GM23338 (cell line): ENCODE results near the gene DNAJB12. TPM values are rescaled to one million over a fixed set of nuclear protein-coding genes. Genes with fewer than 3 reads are reported as not detected.

ENCODE experiments used
- ATAC-seq: fragments of 200-7000 bp; cut with Tn5 transposase; 3 replicates; pipeline ENCODE4 v1.9.1; 2020
- DNase-seq: peaks from one replicate; pipeline ENCODE4 v3.0.0-alpha.2; 2015; ENCODE audit warnings: low spot score
- H2AFZ ChIP-seq: fragments of 200-600 bp; sonication (generic); 2 replicates; pipeline ENCODE4 v1.8.0; 2016; ENCODE audit warnings: antibody characterized with exemption, mild to moderate bottlenecking, moderate library complexity
- H3F3A ChIP-seq: fragments of 200-600 bp; sonication (generic); replicated peaks from 2 replicates; pipeline ENCODE4 v1.8.0; 2017; ENCODE audit warnings: antibody characterized with exemption, mixed run types, low read depth
- H3K27ac ChIP-seq: fragments of 200-600 bp; sonication (generic); 2 replicates; pipeline ENCODE4 v1.6.1; 2016; ENCODE audit warnings: low read depth
- H3K27me3 ChIP-seq: fragments of 200-600 bp; sonication (generic); 2 replicates; pipeline ENCODE4 v1.8.0; 2016; ENCODE audit warnings: mild to moderate bottlenecking, mixed run types, moderate library complexity; ENCODE audit not compliant: insufficient read depth
- H3K36me3 ChIP-seq: fragments of 200-600 bp; sonication (generic); 2 replicates; pipeline ENCODE4 v1.8.0; 2016; ENCODE audit warnings: mild to moderate bottlenecking; ENCODE audit not compliant: insufficient read depth
- H3K4me1 ChIP-seq: fragments of 200-600 bp; sonication (generic); 2 replicates; pipeline ENCODE4 v1.8.0; 2016; ENCODE audit warnings: mild to moderate bottlenecking, moderate library complexity; ENCODE audit not compliant: insufficient read depth
- H3K4me2 ChIP-seq: fragments of 200-600 bp; sonication (generic); 2 replicates; pipeline ENCODE4 v1.7.1; 2017; ENCODE audit warnings: mixed run types
- H3K4me3 ChIP-seq: fragments of 200-600 bp; sonication (generic); 2 replicates; pipeline ENCODE4 v1.6.1; 2016; ENCODE audit warnings: mixed run types
- H3K79me2 ChIP-seq: fragments of 200-600 bp; sonication (generic); replicated peaks from 2 replicates; pipeline ENCODE4 v1.8.0; 2017; ENCODE audit warnings: mild to moderate bottlenecking; ENCODE audit not compliant: insufficient read depth
- H3K9me2 ChIP-seq: fragments of 200-600 bp; sonication (generic); 2 replicates; pipeline ENCODE4 v1.8.0; 2017; ENCODE audit not compliant: insufficient read depth
- H4K20me1 ChIP-seq: fragments of 200-600 bp; sonication (generic); replicated peaks from 2 replicates; pipeline ENCODE4 v1.8.0; 2017; ENCODE audit warnings: mild to moderate bottlenecking; ENCODE audit not compliant: insufficient read depth
- H3K27ac Mint-ChIP-seq: 2 replicates; pipeline ENCODE4 v1.8.0; 2020; ENCODE audit warnings: inconsistent platforms, mild to moderate bottlenecking, moderate library complexity, mixed read lengths
- H3K27me3 Mint-ChIP-seq: 3 replicates; pipeline ENCODE4 v1.8.0; 2022; ENCODE audit warnings: low read depth, mild to moderate bottlenecking, moderate library complexity, mixed read lengths, inconsistent platforms; ENCODE audit not compliant: insufficient read depth, poor library complexity
- H3K36me3 Mint-ChIP-seq: 3 replicates; pipeline ENCODE4 v1.8.0; 2021; ENCODE audit warnings: low read depth, mild to moderate bottlenecking, inconsistent platforms, moderate library complexity, mixed read lengths
- H3K4me1 Mint-ChIP-seq: 3 replicates; pipeline ENCODE4 v1.8.0; 2020; ENCODE audit warnings: mild to moderate bottlenecking, inconsistent platforms, mixed read lengths
- H3K4me3 Mint-ChIP-seq: 3 replicates; pipeline ENCODE4 v1.8.0; 2021; ENCODE audit warnings: moderate library complexity, mild to moderate bottlenecking, inconsistent platforms, mixed read lengths
- H3K9me3 Mint-ChIP-seq: 3 replicates; pipeline ENCODE4 v1.8.0; 2020; ENCODE audit warnings: moderate library complexity, mild to moderate bottlenecking, inconsistent platforms, mixed read lengths
- ETS1 ChIP-seq: IDR thresholded peaks from 2 replicates; pipeline ENCODE4 v1.6.1; 2016; ENCODE audit warnings: antibody characterized with exemption
- REST ChIP-seq: IDR thresholded peaks from one replicate; pipeline ENCODE4 v1.6.1; 2018; ENCODE audit warnings: antibody characterized with exemption; ENCODE audit not compliant: unreplicated experiment
- STAT1 ChIP-seq: IDR thresholded peaks from one replicate; pipeline ENCODE4 v1.6.1; 2016; ENCODE audit warnings: antibody characterized with exemption; ENCODE audit not compliant: unreplicated experiment
- ZNF114 ChIP-seq: fragments of 250-450 bp; sonication (Bioruptor Pico); IDR thresholded peaks from 2 replicates; pipeline ENCODE4 v1.5.0; 2020; ENCODE audit warnings: mild to moderate bottlenecking, moderate library complexity
- polyA plus RNA-seq: library from polyadenylated mRNA; unstranded; fragments of >200 nt; fragmentation: Nextera tagmentation; extraction: Ambion mirVana; gene quantifications from 2 replicates; pipeline ENCODE4 v1.2.1, GENCODE V29; 2016
- total RNA-seq: library from RNA; depleted of rRNA; stranded (reverse); fragments of >200 nt; shearing (Covaris generic); gene quantifications from 2 replicates; pipeline ENCODE4 v1.2.3, GENCODE V29; 2014
- TF ChIP-seq, protein P1 (sequence below), 2 experiments: fragments of 200-600 bp in 1 of 2; sonication (generic) in 1 of 2; conservative IDR thresholded peaks; 2 replicates each; pipeline versions ENCODE4 v1.5.1 to v1.6.1; 2016 to 2017; ENCODE audit warnings: antibody characterized with exemption in 2 of 2, low read depth in 2 of 2, mild to moderate bottlenecking in 2 of 2, moderate library complexity in 1 of 2

Gene DNAJB12
- total and polyA plus RNA-seq, 2 experiments from 2014 or later: 12.8 to 16.0 TPM

DNA sequence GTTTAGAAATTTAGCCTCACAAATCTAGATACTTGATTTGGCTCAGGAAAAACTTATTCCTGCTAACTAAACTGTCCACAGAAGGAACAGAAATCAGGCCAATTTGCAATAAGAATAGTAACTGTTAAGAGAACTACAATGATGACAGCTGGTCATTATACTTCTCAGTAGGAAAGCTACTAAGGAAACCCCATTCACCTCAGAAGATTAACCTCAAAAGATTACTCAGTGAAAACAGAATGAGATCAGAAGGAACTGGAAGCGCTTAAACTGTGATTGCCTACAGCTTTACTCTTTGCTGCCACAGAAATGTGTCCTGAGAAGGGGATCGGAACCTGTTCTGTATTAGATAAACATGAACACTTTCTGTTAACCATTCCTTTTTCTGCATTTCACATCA, 24.3 kb upstream of the DNAJB12 start:
- H3K9me3 Mint-ChIP-seq: no peaks in the 10 kb centered on the region
- DNase-seq (no peak), ATAC-seq (no peak)
- H3K4me2 ChIP-seq: no peak overlapping the region
- H3K4me3 ChIP-seq: no peak overlapping the region
- peaks cover 29% of the 10 kb centered on the region for H3K4me1 Mint-ChIP-seq
- no peak overlapping the region for H2AFZ ChIP-seq
- peaks cover 19% of the 10 kb centered on the region for H3K4me1 ChIP-seq
- no peaks in the 10 kb centered on the region for H3F3A ChIP-seq
- TF ChIP-seq STAT1 (no peak), ETS1 (no peak), REST (no peak)
- H3K27ac ChIP-seq: no peak overlapping the region
- H3K4me3 Mint-ChIP-seq: no peak overlapping the region
- H3K27me3 ChIP-seq: no peaks in the 10 kb centered on the region
- no peaks in the 10 kb centered on the region for H3K79me2 ChIP-seq
- peaks cover 4% of the 10 kb centered on the region for H3K27me3 Mint-ChIP-seq
- no peaks in the 10 kb centered on the region for H3K9me2 ChIP-seq
- no peaks in the 10 kb centered on the region for H3K36me3 ChIP-seq
- H3K27ac Mint-ChIP-seq: no peak overlapping the region
- no peaks in the 10 kb centered on the region for H3K36me3 Mint-ChIP-seq
- no peaks in the 10 kb centered on the region for H4K20me1 ChIP-seq

- no peaks in the 10 kb centered on the region for H3F3A ChIP-seq
- no peaks in the 10 kb centered on the region for H3K9me3 Mint-ChIP-seq
These were observed 20.9 kb upstream of the DNAJB12 start for GRCh38 chr10:72375585-72375984.

More at GRCh38 chr10:72375585-72375984, 20.9 kb upstream of the DNAJB12 start:
- H4K20me1 ChIP-seq: no peaks in the 10 kb centered on the region
- H3K27ac ChIP-seq: 0 out of 2 replicates have a peak overlapping the region, but pooled peaks have one; percentile 8
- Mint-ChIP-seq H3K27me3 (peaks cover 3% of the 10 kb centered on the region), H3K36me3 (no peaks in the 10 kb centered on the region), H3K4me1 (peaks cover 17% of the 10 kb centered on the region), H3K4me3 (no peak overlapping the region), H3K27ac (no peak overlapping the region)
- H2AFZ ChIP-seq: no peak overlapping the region
- H3K4me2 ChIP-seq: no peak overlapping the region
- DNase-seq (peak; percentile 53), ATAC-seq (peak; percentile 91)
- peaks cover 8% of the 10 kb centered on the region; the same call in 1 of the 2 replicates for H3K4me1 ChIP-seq
- H3K36me3 ChIP-seq: no peaks in the 10 kb centered on the region
- no peaks in the 10 kb centered on the region for H3K79me2 ChIP-seq
- TF ChIP-seq, protein P1, sequence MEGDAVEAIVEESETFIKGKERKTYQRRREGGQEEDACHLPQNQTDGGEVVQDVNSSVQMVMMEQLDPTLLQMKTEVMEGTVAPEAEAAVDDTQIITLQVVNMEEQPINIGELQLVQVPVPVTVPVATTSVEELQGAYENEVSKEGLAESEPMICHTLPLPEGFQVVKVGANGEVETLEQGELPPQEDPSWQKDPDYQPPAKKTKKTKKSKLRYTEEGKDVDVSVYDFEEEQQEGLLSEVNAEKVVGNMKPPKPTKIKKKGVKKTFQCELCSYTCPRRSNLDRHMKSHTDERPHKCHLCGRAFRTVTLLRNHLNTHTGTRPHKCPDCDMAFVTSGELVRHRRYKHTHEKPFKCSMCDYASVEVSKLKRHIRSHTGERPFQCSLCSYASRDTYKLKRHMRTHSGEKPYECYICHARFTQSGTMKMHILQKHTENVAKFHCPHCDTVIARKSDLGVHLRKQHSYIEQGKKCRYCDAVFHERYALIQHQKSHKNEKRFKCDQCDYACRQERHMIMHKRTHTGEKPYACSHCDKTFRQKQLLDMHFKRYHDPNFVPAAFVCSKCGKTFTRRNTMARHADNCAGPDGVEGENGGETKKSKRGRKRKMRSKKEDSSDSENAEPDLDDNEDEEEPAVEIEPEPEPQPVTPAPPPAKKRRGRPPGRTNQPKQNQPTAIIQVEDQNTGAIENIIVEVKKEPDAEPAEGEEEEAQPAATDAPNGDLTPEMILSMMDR (conservative IDR thresholded peaks at IDR 0.05; ENCODE audit: low read depth in 2 of 2): peak; percentile 31 to 67; a peak in 3 of 4 replicates
- no peak for TF ChIP-seq ZNF114 (CRISPR knock-in tag)
- no peaks in the 10 kb centered on the region for H3K27me3 ChIP-seq
- no peaks in the 10 kb centered on the region for H3K9me2 ChIP-seq
- H3K4me3 ChIP-seq: no peak overlapping the region
